ENCODE data around the gene ELFN2.

DNA sequence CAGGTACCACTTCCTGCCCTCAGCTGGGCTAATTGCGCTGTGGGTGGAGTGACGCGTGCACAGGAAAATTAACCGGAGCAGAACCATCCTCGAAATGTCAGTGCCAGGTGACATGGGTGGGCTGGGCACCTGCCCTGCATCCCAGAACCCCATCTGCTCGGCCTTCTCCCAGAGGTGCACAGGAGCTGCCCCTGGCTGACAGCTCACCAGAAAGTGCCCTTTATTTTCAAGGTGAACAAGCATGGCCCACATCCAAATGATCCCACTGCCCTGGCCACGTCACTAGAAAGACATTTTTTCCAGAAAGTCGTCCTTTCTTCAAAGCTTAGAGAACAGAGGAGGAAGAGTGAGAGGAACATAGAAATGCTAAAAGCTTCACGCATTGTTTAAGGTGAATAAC is 4.1 kb upstream of the ELFN2 start:
- TF ChIP-seq POLR2A (IDR thresholded peaks at IDR 0.05) = no peak
- TF ChIP-seq, protein P1, sequence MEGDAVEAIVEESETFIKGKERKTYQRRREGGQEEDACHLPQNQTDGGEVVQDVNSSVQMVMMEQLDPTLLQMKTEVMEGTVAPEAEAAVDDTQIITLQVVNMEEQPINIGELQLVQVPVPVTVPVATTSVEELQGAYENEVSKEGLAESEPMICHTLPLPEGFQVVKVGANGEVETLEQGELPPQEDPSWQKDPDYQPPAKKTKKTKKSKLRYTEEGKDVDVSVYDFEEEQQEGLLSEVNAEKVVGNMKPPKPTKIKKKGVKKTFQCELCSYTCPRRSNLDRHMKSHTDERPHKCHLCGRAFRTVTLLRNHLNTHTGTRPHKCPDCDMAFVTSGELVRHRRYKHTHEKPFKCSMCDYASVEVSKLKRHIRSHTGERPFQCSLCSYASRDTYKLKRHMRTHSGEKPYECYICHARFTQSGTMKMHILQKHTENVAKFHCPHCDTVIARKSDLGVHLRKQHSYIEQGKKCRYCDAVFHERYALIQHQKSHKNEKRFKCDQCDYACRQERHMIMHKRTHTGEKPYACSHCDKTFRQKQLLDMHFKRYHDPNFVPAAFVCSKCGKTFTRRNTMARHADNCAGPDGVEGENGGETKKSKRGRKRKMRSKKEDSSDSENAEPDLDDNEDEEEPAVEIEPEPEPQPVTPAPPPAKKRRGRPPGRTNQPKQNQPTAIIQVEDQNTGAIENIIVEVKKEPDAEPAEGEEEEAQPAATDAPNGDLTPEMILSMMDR (IDR thresholded peaks at IDR 0.05) = no peak

Data from tibial nerve (tissue), 3 donors.